Measurements from ENCODE around the gene NPHP1. TPM values are rescaled to one million over a fixed set of nuclear protein-coding genes. Genes with fewer than 3 reads are reported as not detected.
A peak's percentile ranks its signal among the peaks of the same experiment; 100 is the strongest.
"Not testable (repeated sequence)": the region's sequence is repeated elsewhere in the genome, so short reads cannot be mapped to it uniquely, and the experiment has no call there.

The NPHP1 gene
- total and polyA plus RNA-seq, 2 experiments from 2014 or later, result 5.8 to 11.6 TPM

DNA sequence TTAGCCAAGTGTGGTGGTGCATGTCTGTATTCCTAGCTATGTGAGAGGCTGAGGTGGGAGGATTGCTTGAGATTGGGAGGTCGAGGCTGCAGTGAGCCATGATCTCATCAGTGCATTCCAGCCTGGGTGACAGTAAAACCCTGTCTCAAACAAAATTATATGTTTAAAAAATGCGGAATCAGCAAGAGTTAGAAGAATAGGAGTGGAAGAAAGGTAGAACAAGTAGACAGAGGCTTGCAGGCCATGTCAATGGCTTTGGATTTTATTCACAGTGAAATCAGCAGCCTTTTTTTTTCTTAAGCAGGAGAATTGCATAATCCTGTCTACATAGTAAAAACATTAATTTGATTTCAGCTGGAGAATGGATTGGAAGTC lies 15.4 kb upstream of the NPHP1 start:
- no peak for DNase-seq (ENCODE audit: low read depth in 1 of 2, low spot score in 1 of 2)
- Histone ChIP-seq H3K9me3 (ENCODE audit: low read depth) (no peaks in the 10 kb centered on the region), H3K4me3 (no peak overlapping the region), H3K27ac (no peak overlapping the region), H3K36me3 (no peaks in the 10 kb centered on the region), H3K27me3 (no peaks in the 10 kb centered on the region), H3K4me1 (ENCODE audit: low read depth) (no peaks in the 10 kb centered on the region)
- TF ChIP-seq, protein P1, sequence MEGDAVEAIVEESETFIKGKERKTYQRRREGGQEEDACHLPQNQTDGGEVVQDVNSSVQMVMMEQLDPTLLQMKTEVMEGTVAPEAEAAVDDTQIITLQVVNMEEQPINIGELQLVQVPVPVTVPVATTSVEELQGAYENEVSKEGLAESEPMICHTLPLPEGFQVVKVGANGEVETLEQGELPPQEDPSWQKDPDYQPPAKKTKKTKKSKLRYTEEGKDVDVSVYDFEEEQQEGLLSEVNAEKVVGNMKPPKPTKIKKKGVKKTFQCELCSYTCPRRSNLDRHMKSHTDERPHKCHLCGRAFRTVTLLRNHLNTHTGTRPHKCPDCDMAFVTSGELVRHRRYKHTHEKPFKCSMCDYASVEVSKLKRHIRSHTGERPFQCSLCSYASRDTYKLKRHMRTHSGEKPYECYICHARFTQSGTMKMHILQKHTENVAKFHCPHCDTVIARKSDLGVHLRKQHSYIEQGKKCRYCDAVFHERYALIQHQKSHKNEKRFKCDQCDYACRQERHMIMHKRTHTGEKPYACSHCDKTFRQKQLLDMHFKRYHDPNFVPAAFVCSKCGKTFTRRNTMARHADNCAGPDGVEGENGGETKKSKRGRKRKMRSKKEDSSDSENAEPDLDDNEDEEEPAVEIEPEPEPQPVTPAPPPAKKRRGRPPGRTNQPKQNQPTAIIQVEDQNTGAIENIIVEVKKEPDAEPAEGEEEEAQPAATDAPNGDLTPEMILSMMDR (IDR thresholded peaks at IDR 0.05; ENCODE audit: low read depth, low read length), result no peak

DNA sequence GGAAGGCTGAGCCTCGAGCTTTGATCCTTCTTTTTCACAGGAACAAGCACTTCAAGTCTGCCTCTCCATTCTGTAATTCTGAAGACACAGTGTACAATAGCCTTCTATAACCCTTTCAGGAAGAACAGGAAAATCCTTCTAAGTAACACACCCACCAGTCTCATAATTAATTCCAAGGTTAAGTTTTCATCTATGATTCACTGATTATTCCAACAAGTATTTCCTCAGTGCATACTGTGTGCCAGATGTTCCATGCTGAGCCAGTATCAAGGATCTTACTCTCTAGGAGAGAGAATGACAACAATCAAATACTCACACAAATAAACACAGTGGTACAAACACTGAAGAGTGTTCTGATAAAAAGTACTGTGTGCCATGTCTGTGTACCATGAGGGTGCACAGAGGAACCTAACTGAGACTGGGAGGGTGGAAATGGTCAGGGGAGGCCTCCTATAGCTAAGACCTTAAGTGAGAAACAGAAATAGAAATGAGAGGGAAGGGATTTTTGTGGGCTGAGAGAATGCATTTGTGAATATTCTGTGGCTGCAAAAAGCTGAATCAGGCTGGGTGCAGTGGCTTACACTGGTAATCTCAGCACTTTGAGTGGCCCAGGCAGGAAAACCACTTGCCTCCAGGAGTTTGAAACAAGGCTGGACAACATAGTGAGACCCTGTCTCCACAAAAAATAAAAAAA lies 14.8 kb upstream of the NPHP1 start:
- Histone ChIP-seq H3K27me3 (no peaks in the 10 kb centered on the region), H3K27ac (no peak overlapping the region), H3K4me3 (no peak overlapping the region), H3K36me3 (no peaks in the 10 kb centered on the region), H3K9me3 (ENCODE audit: low read depth) (no peaks in the 10 kb centered on the region), H3K4me1 (ENCODE audit: low read depth) (no peaks in the 10 kb centered on the region)
- TF ChIP-seq, protein P1 (IDR thresholded peaks at IDR 0.05; ENCODE audit: low read depth, low read length), result no peak
- DNase-seq (ENCODE audit: low read depth in 1 of 2, low spot score in 1 of 2), result peak in 1 of 2 donors; percentile 30

DNA sequence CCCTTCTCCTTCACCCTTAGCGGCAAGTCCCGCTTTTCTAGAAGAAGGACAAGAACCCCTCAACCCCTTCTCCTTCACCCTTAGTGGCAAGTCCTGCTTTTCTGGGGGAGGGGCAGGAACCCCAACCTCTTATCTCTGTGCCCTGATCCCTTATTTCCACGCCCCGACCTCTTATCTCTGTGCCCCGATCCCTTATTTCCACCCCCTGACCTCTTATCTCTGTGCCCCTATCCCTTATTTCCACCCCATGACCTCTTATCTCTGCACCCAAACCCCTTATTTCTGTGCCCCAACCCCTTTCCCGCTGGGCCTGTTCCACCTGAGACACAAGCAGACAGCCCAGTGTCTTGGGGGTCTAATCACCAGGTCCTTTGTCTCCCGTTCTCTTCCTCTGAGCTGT lies 14.1 kb upstream of the NPHP1 start:
- H3K36me3 ChIP-seq; DNase-seq (ENCODE audit: low read depth in 1 of 2, low spot score in 1 of 2); H3K4me1 ChIP-seq (ENCODE audit: low read depth); H3K4me3 ChIP-seq; H3K27ac ChIP-seq; H3K9me3 ChIP-seq (ENCODE audit: low read depth); H3K27me3 ChIP-seq: not testable (repeated sequence)

DNA sequence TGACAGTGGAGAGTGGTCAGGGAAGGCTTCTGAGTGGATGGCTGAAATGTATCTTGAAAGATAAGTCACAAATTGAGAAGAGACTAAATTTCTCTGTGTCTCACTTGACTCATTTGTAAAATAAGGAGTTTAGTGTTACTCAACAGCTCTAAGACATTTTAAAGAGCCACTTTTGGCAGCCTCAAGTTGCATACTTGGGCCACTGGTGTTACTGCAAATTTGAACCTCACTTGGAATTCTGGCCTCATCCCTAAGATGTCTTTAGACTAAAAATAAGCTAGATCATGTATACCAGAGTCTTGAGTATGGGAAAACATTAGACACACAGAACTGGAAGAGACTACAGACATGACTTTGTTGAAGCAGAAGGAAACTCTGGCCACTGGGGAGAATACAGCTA lies 12.0 kb upstream of the NPHP1 start:
- Histone ChIP-seq H3K9me3 (ENCODE audit: low read depth) (no peaks in the 10 kb centered on the region), H3K27ac (no peak overlapping the region), H3K4me3 (no peak overlapping the region), H3K4me1 (ENCODE audit: low read depth) (no peaks in the 10 kb centered on the region), H3K27me3 (no peaks in the 10 kb centered on the region), H3K36me3 (no peaks in the 10 kb centered on the region)
- no peak for DNase-seq (ENCODE audit: low read depth in 1 of 2, low spot score in 1 of 2)
- TF ChIP-seq, protein P1 (IDR thresholded peaks at IDR 0.05; ENCODE audit: low read depth, low read length), result no peak

DNA sequence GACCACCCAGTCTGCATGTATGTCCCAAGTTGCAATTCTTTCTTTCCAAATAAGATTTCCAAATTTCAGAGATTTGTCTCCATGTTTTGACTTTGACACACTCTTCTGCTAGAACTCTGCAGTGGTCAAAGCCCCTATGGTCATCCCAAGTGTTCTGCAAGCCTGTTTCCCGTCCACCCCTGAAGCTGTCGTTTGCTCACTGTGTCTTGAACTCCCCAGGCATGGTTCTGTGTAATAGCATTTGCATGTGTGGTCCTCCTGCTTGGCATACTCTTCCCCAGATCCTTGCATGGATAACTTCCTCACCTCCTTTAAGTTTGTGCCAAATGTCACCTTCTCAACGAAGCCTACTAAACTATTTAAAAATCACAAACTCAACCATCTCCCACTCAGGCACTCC lies 11.4 kb upstream of the NPHP1 start:
- Histone ChIP-seq H3K9me3 (ENCODE audit: low read depth) (no peaks in the 10 kb centered on the region), H3K27me3 (no peaks in the 10 kb centered on the region), H3K27ac (no peak overlapping the region), H3K4me1 (ENCODE audit: low read depth) (no peaks in the 10 kb centered on the region), H3K4me3 (no peak overlapping the region), H3K36me3 (no peaks in the 10 kb centered on the region)
- TF ChIP-seq, protein P1 (IDR thresholded peaks at IDR 0.05; ENCODE audit: low read depth, low read length), result no peak
- DNase-seq (ENCODE audit: low read depth in 1 of 2, low spot score in 1 of 2), result no peak

DNA sequence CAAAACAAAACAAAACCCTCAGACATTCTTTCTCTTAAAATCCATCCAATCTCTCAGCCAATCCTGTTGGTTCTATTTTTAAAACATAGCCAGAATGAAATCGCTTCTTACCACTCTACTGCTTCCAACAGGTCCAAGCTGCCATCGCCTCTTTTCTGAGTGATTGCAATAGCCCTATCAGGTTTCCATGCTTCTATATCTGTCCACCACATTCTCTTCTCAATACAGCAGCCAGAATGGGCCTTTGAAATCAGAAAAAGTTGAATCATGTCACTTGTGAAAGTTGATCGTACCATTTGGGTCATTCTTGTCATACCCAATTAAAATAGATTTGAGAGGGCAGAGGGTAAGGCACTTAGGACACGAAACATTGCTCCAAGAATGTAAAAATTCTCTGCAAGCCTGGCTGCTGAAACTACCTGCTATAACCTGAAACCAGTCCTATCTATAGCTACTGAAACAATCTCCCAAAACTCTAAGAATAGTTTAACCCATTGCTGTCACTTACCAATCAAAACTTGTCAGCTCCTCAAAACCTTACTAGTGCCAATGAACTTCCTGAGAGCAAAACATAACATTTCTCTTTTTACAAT lies 10.8 kb upstream of the NPHP1 start:
- no peak overlapping the region for H3K4me3 ChIP-seq
- H3K27me3 ChIP-seq, result no peaks in the 10 kb centered on the region
- H3K9me3 ChIP-seq (ENCODE audit: low read depth), result no peaks in the 10 kb centered on the region
- DNase-seq (ENCODE audit: low read depth in 1 of 2, low spot score in 1 of 2), result no peak
- no peaks in the 10 kb centered on the region for H3K36me3 ChIP-seq
- TF ChIP-seq, protein P1 (IDR thresholded peaks at IDR 0.05; ENCODE audit: low read depth, low read length), result no peak
- no peak overlapping the region for H3K27ac ChIP-seq
- H3K4me1 ChIP-seq (ENCODE audit: low read depth), result no peaks in the 10 kb centered on the region

All from cardiac muscle cell (in vitro differentiated cells and primary cell).